ENCODE results near the gene RILPL2.
"Not testable (repeated sequence)": the region's sequence is repeated elsewhere in the genome, so short reads cannot be mapped to it uniquely, and the experiment has no call there.

The RILPL2 gene

GRCh38 chr12:123421314-123421713 is 15.2 kb downstream of the RILPL2 start (continued):
- TF ChIP-seq CREB5 (CRISPR knock-in tag; IDR thresholded peaks at IDR 0.05; ENCODE audit: low read depth) (no peak), POU6F1 (CRISPR knock-in tag; IDR thresholded peaks at IDR 0.05; ENCODE audit: borderline replicate concordance, low read depth) (no peak), CSDC2 (CRISPR knock-in tag; IDR thresholded peaks at IDR 0.05) (no peak), ZFP30 (CRISPR knock-in tag; IDR thresholded peaks at IDR 0.05) (no peak), BACH2 (CRISPR knock-in tag; IDR thresholded peaks at IDR 0.05; ENCODE audit: borderline replicate concordance) (no peak), ISL1 (CRISPR knock-in tag; IDR thresholded peaks at IDR 0.05) (no peak), ZNF565 (CRISPR knock-in tag; conservative IDR thresholded peaks at IDR 0.05; ENCODE audit: low read depth) (no peak)

DNA sequence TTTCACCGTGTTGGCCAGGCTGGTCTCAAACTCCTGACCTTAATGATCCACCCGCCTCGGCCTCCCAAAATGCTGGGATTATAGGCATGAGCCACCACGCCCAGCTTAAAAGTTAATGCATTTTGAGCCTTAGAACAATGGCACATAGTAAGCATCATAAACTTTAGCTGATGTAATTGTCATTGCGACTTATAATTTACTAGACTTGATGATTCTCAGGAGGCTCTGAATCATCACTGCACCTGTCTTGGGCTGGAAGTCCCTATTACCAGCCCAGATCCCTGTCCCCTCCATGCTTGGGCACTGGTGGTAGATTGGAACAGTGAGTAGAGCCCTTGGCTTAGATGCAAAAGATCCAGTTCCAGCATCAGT is 26.5 kb downstream of the RILPL2 start:
- ATAC-seq, result peak; percentile 12
- TF ChIP-seq CREB5 (CRISPR knock-in tag; IDR thresholded peaks at IDR 0.05; ENCODE audit: low read depth) (no peak), ZFP30 (CRISPR knock-in tag; IDR thresholded peaks at IDR 0.05) (no peak), RARB (CRISPR knock-in tag; IDR thresholded peaks at IDR 0.05) (no peak), CSRNP3 (CRISPR knock-in tag; IDR thresholded peaks at IDR 0.05) (no peak), ISL1 (CRISPR knock-in tag; IDR thresholded peaks at IDR 0.05) (no peak), ZNF565 (CRISPR knock-in tag; conservative IDR thresholded peaks at IDR 0.05; ENCODE audit: low read depth) (no peak), ZC3H10 (CRISPR knock-in tag; IDR thresholded peaks at IDR 0.05) (no peak), POU6F1 (CRISPR knock-in tag; IDR thresholded peaks at IDR 0.05; ENCODE audit: borderline replicate concordance, low read depth) (no peak), OSR1 (CRISPR knock-in tag; IDR thresholded peaks at IDR 0.05) (no peak), ZFP3 (CRISPR knock-in tag; IDR thresholded peaks at IDR 0.05) (no peak), ZNF70 (CRISPR knock-in tag; IDR thresholded peaks at IDR 0.05) (no peak), ARNTL (CRISPR knock-in tag; IDR thresholded peaks at IDR 0.05; ENCODE audit: borderline replicate concordance, low read depth) (no peak), PPARA (CRISPR knock-in tag; IDR thresholded peaks at IDR 0.05; ENCODE audit: borderline replicate concordance) (no peak), GLIS3 (CRISPR knock-in tag; IDR thresholded peaks at IDR 0.05) (no peak)
- TF ChIP-seq, protein P1, sequence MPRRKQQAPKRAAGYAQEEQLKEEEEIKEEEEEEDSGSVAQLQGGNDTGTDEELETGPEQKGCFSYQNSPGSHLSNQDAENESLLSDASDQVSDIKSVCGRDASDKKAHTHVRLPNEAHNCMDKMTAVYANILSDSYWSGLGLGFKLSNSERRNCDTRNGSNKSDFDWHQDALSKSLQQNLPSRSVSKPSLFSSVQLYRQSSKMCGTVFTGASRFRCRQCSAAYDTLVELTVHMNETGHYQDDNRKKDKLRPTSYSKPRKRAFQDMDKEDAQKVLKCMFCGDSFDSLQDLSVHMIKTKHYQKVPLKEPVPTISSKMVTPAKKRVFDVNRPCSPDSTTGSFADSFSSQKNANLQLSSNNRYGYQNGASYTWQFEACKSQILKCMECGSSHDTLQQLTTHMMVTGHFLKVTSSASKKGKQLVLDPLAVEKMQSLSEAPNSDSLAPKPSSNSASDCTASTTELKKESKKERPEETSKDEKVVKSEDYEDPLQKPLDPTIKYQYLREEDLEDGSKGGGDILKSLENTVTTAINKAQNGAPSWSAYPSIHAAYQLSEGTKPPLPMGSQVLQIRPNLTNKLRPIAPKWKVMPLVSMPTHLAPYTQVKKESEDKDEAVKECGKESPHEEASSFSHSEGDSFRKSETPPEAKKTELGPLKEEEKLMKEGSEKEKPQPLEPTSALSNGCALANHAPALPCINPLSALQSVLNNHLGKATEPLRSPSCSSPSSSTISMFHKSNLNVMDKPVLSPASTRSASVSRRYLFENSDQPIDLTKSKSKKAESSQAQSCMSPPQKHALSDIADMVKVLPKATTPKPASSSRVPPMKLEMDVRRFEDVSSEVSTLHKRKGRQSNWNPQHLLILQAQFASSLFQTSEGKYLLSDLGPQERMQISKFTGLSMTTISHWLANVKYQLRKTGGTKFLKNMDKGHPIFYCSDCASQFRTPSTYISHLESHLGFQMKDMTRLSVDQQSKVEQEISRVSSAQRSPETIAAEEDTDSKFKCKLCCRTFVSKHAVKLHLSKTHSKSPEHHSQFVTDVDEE (CRISPR knock-in tag; IDR thresholded peaks at IDR 0.05), result no peak
- TF ChIP-seq, protein P2, sequence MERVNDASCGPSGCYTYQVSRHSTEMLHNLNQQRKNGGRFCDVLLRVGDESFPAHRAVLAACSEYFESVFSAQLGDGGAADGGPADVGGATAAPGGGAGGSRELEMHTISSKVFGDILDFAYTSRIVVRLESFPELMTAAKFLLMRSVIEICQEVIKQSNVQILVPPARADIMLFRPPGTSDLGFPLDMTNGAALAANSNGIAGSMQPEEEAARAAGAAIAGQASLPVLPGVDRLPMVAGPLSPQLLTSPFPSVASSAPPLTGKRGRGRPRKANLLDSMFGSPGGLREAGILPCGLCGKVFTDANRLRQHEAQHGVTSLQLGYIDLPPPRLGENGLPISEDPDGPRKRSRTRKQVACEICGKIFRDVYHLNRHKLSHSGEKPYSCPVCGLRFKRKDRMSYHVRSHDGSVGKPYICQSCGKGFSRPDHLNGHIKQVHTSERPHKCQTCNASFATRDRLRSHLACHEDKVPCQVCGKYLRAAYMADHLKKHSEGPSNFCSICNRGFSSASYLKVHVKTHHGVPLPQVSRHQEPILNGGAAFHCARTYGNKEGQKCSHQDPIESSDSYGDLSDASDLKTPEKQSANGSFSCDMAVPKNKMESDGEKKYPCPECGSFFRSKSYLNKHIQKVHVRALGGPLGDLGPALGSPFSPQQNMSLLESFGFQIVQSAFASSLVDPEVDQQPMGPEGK (CRISPR knock-in tag; IDR thresholded peaks at IDR 0.05; ENCODE audit: borderline replicate concordance), result no peak

DNA sequence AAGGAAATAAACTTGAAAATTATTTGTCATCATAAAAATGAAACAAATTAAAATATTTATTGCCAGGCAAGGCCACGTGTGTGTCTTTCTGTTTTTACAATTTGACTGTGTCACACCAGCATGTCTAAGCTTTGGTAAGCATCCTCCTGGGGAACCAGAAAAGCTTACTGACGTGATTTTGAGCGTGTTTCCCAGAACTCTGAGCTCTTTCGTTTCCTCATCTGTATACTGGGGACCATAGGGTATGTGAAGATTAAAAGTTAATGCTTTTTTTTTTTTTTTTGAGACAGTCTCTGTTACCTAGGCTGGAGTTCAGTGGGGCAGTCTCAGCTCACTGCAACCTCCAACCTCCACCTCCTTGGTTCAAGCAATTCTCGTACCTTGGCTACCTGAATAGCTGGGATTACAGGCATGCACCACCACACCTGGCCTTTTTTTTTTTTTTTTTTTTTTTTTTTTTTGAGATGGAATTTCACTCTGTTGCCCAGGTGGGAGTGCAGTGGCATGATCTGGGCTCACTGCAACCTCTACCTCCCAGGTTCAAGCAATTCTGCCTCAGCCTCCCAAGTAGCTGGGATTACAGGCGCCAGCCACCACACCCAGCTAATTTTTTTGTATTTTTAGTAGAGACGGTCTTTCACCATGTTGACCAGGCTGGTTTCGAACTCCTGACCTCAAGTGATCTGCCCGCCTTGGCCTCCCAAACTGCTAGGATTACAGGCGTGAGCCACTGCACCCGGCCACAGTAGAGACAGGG is 27.0 kb downstream of the RILPL2 start:
- not testable (repeated sequence) for ATAC-seq

DNA sequence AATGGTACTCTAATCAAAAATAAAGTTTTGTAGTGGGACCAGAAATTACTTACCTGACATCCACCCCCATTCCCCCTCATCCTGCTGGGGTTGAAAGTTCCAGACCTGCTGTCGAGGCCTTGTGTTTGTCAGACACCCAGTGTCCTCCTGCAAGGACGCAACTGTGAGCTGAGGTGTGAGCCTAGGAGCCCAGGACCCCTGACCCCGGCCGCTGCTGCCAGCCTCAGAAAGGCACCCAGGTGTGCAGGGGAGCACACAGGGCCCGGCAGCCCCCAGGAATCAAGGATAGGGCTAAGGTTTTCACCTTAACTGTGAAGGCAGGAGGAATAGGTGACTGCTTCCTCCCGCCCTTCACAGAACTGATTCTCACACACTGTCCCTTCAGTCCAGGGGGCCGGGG is 27.9 kb downstream of the RILPL2 start:
- ATAC-seq, result not testable (repeated sequence)

- not testable (repeated sequence) for ATAC-seq
These were observed 28.6 kb downstream of the RILPL2 start for GRCh38 chr12:123407934-123408333.

GRCh38 chr12:123407269-123407668 is 29.2 kb downstream of the RILPL2 start:
- ATAC-seq, result not testable (repeated sequence)

All from SK-N-SH treated with all-trans-retinoic acid at 6 μM for 48 hours (cell line).